ENCODE results near the gene TMEM51.

Gene TMEM51

GRCh38 chr1:15246960-15247614 lies 93.5 kb downstream of the TMEM51 start, which contains the start of gene FHAD1:
Gene FHAD1 (plus strand): TSS chr1:15247223. CDS start chr1:15251785, 4,562 bp downstream.
- DNase-seq = peak in 2 of 4 experiments; percentile 41 to 57

- DNase-seq = no peak
These were observed 94.7 kb downstream of the TMEM51 start for GRCh38 chr1:15248216-15248615.

DNA sequence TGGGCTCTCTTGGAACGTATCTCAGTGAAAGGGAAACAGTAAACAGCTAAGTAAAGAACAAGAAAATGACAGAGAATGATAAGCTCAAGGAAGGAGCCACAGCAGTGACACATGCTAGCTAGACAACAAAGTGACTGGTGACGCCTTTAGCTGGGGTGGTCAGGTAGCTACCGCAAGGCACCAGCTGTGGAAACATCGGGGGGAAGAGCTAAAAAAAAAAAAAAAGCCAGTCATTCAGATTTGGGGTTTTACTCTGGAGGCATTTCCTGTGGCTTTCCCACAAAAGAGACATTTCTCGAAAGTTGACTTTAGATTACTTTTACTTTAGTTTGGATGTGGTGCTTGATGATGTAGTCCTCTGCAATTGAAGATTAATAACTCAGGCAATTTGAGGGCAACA lies 95.5 kb downstream of the TMEM51 start:
- DNase-seq = peak in 2 of 4 experiments; percentile 12 to 33

DNA sequence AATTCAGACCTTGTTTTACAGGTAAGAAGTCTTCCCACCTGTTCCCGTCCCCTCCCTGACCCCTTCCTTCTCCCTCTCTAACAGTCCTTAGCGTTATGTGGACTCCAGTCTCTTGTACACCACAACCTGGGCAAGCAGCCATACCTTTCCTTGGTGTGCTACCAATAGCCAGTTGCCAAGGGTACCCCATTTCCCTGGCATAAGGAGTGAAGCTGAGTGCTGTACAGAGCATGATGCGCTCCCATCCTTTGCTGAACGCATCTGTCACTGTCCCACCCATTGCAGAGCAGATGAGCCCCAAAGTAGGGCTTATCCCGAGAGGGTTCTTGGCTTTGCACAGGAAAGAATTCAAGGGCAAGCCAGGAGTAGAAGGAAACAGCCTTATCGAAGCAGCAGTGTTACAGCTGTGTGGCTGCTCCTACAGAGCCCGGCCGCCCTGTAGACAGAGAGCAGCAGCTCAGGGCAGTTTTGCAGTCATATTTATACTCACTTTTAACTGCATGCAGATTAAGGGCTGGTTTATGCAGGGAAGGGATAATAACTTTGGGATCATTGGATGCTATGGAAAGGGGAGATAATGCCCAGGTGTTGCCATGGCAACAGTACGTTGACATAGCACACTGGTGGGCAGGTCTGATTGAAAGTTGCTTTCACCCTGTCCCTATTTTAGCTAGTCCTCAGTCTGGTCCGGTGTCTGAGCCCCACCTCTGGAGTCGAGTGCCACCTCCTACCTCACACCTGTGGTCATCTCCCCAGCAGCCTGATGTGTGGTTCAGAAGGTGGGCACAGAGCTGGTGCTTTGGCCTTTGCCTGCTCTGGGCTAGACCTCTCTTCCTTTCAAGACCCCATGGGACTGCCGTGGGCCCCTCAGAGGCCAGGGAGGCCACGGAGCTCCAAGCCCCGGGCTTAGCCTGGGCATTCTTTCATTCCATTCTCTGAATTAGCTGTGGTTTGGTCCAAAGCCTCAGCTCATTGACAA lies 98.6 kb downstream of the TMEM51 start:
- DNase-seq = no peak

DNA sequence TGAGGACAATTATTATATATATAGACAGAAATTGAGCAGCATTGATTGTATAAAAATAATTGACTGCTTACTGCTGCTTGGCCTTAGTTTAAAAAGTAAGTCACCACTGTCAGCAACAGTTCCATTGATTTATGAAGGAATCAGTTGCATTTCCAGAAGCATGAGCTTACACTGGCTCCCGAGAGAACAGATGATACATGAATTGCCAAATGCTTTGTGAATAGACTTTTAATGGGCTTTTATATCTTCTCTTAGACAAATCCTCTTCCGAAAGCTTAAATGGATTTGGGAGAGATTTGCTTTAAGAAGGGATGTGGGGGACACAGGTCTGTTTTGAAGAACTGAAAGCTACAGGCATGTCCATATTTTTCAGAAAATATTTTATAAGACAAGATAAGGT lies 101.0 kb downstream of the TMEM51 start:
- no peak for DNase-seq

- DNase-seq = no peak
These were observed 102.1 kb downstream of the TMEM51 start for GRCh38 chr1:15255582-15256149.

DNA sequence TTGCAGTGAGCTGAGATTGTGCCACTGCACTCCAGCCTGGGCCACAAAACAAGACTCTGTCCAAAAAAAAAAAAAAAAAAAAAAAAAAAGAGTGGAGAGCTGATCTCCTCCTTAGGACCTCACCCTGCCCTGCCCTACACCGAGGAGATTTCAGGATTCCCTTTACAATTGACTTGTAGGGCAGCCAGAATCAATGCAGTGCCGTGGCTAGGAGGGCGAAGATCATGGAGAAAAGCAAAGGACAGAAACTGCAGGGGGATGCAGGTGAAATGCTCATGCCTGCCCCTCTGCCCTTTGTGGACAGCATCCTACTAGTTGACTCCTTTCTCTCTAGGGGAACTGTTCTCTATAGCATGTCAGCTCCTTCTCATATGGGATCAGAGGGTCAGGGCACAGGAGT lies 103.0 kb downstream of the TMEM51 start:
- no peak for DNase-seq

DNA sequence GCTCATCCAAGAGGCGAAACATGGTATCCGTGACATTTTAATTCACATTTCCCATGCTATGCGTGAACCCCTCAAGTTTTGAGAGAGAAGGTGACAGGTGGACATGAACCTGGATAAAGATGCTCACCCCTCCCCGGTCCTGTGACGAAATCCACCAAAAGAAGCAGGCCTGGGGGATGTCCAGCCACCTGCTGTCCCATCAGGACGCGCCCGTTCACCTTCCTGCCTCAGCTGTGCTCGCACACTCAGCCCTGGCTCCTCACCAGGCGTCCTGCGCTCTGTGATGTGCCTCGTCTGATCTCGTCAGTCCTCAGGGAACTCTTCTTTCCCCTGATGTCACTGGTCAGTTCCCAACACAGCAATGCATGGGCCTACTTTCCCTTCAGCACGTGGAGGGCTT lies 103.8 kb downstream of the TMEM51 start:
- no peak for DNase-seq

DNA sequence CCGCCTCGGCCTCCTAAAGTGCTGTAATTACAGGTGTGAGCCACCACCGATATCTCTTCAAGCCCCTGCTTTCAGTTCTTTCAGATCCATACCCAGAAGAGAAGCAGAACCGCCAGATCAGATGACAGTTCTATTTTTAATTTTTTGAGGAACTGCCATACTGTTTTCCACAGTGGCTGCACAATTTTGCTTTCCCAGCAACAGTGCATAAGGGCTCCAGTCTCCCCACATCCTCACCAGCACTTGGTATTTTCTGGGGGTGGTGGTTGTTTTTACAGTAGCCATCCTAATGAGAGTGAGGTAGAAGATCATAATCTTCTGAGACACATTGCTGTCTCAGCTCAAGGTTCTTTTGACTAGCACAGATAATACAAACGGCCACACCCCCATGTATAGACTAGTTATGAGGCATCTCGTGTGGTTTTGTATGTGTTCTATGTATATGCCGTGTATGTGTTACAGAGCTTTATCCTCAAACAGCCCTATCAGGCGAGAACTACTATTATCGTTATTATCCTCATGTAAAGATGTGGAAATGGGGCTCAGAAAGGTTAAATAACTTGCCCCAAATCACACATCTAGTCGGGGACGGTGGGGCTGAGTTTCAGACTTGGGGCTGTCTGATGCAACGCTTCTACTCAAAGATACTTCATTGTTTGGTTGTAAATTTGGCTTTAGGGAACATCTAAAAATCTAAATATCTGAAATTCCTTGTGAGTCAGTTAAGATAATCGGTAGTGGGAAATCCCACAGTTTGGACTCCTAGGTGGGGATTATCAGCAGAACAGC lies 105.5 kb downstream of the TMEM51 start:
- DNase-seq = peak; percentile 87 to 97 (median 90)

DNA sequence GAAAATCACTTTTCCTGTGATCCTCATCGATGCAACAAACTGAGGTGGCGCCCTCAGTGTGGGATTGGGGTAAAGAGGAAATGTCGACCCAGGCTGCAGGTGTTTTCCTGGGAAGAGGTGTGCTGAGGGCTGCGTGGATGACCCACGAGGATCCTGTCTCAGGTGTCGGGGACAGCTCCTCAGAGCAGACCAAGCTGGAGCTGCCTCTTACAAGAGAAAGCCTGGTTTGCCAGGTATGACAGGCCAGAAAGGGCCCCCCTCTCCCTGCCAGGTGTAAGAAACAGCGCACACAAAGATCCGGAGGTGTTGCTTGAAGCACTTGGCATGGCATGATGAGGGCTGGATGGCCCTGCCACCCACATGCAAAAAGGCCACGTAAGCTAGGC lies 106.1 kb downstream of the TMEM51 start:
- no peak for DNase-seq

DNA sequence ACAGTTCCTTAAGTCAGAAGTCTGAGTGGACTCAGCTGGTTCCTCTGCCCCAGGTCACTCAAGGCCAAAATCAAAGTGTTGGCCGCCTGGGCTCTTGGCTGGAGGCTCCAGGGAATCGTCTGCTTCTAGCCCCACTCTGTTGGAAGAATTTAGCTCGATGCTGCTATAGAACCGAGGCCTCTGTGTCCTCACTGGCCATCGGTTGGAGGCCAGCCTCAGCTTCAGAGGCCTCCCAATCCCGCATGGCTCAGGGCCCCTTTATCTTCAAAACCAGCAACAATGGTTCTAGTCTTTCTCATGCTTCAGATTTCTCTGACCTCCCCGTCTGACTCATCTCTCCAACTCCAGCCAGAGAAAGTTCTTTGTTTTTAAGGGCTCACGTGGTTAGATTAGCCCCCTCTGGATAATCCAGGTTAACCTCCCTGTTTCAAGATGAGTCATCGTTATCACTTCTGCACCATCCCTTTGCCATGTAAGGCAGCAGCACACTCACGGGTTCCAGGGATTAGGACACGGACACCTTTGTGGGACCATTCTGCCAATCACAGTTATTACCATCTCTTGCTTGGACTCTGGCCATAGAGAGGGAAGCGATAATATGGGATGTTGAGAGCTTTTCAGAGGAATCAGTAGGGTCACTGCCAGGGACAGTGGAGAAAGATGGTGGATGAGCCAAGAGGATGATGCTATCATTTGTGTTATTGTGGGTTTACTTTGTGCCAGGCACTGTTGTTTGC lies 107.0 kb downstream of the TMEM51 start:
- peak; percentile 54 to 72 (median 68) for DNase-seq

- peak; percentile 96 to 100 (median 98) for DNase-seq
These were observed 107.8 kb downstream of the TMEM51 start for GRCh38 chr1:15261155-15262002.

DNA sequence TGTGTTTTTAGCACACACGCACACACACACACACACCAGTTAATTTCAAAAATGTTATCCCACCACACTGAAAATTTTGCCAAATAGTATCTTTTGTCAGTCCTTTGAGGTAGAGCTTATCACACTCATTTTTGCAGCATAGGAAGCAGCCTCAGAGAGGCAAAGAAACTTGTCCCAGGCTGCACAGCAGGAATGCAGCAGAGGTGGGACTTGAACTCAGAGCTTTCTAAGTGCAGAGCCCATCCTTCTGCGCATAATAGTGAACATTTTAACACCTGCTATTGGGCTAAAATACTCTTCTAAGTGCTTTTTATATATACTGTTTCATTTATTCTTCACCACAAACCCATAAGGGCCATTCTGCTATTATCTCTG lies 108.4 kb downstream of the TMEM51 start:
- peak in 1 of 4 experiments; percentile 22 for DNase-seq

DNA sequence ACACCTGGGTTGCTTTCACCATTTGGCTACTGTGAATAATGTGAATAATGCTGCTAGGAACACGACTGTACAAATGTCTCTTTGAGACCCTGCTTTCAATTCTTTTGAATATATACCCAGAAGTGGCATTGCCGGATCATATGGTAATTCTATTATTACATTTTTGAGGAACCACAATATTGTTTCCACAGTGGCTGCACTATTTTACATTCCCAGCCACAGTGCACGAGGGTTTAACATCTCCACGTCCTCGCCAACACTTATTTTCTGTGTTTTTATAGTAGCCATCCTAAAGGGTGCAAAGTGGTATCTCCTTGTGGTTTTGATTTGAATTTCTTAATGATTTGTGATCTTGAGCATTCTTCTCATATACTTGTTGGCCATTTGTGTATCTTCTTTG lies 109.2 kb downstream of the TMEM51 start:
- DNase-seq = peak; percentile 59 to 81 (median 69)

GRCh38 chr1:15264769-15265168 lies 111.2 kb downstream of the TMEM51 start:
- no peak for DNase-seq
